Ovary (tissue), 9 donors: ENCODE measurements around the gene CSMD2. TPM values are rescaled to one million over a fixed set of nuclear protein-coding genes. Genes with fewer than 3 reads are reported as not detected.

Experiments
- DNase-seq, 5 donors: peaks; one replicate each; pipeline ENCODE4 v3.0.0-alpha.2; 2019 to 2020
- H3K27ac ChIP-seq, 2 donors: fragments of 200-600 bp; one replicate each; pipeline versions ENCODE4 v1.5.1 to v1.8.0; 2019 to 2022
- H3K27me3 ChIP-seq: fragments of 200-600 bp; one replicate; pipeline ENCODE4 v1.8.0; 2022
- H3K36me3 ChIP-seq: fragments of 200-600 bp; sonication (generic); one replicate; pipeline ENCODE4 v1.5.1; 2019
- H3K4me1 ChIP-seq: one replicate; pipeline ENCODE4 v1.8.1; 2013; ENCODE audit warnings: mild to moderate bottlenecking, moderate library complexity; ENCODE audit not compliant: insufficient read depth
- H3K4me3 ChIP-seq: fragments of 200-600 bp; sonication (generic); one replicate; pipeline ENCODE4 v1.5.1; 2017
- H3K9me3 ChIP-seq, 2 donors: fragments of 200-600 bp in 1 of 2; sonication (generic) in 1 of 2; one replicate each; pipeline versions ENCODE4 v1.5.1 to v1.8.1; 2013 to 2019; ENCODE audit warnings: mild to moderate bottlenecking in 1 of 2, moderate library complexity in 1 of 2
- CTCF ChIP-seq, 3 donors: fragments of 450-650 bp in 2 of 3; fragments of 200-600 bp in 1 of 3; IDR thresholded peaks; one replicate each; pipeline versions ENCODE4 v1.5.1 to v1.8.0; 2016 to 2022; ENCODE audit warnings: antibody characterized with exemption in 3 of 3, mild to moderate bottlenecking in 1 of 3
- EP300 ChIP-seq: sonication (generic); formaldehyde crosslinking; IDR thresholded peaks from one replicate; pipeline ENCODE4 v1.6.1; 2017; ENCODE audit warnings: antibody characterized with exemption
- POLR2A ChIP-seq: fragments of 450-650 bp; IDR thresholded peaks from one replicate; pipeline ENCODE4 v1.6.1; 2017; ENCODE audit warnings: antibody characterized with exemption, mild to moderate bottlenecking, moderate library complexity
- WGBS, 3 donors: extraction: QIAGEN DNeasy Blood & Tissue Kit in 1 of 3; methylation state at CpG; one replicate each; pipeline versions ENCODE4 v1.1.5 to v1.1.7; 2013 to 2017; 5-methylcytosine and 5-hydroxymethylcytosine counted together
- intact Hi-C, 4 donors: fragments of 100-400 bp; cut with DNase I; formaldehyde crosslinking; loops; one replicate each; pipeline versions ENCODE4 v1.11.0 to v1.15.1; 2022 to 2023
- polyA plus RNA-seq, 2 donors: library from polyadenylated mRNA; stranded (reverse); fragments of 200-250 nt in 1 of 2; fragments of 350-450 nt in 1 of 2; fragmentation: Illumina TruSeq in 1 of 2; extraction: RNeasy Lipid Tissue Mini Kit (QIAGEN cat#74804) in 1 of 2; gene quantifications; one replicate each; pipeline ENCODE4 v1.2.3, GENCODE V29; 2013 to 2014
- total RNA-seq, 7 donors: library from RNA; depleted of rRNA in 2 of 7; stranded (reverse); fragments of >200 nt in 2 of 7; fragmentation: NEBNext Ultra II Directional in 3 of 7; extraction: Animal tissue kit (Norgen Biotek cat#: 25700) in 3 of 7; gene quantifications; one replicate each; pipeline versions ENCODE4 v1.1.0 to v1.2.4, GENCODE V29; 2016 to 2023
- donor health status: DM: no; HTN: no; CAD: no; lungs with moderate emphysema.
- donor health status: DM: no; HTN: no; CAD: no.
- donor health status: Bipolar disorder and iron deficiency.
- donor health status: DM: yes; HTN: yes; CAD: no.
- donor health status: DM: no; HTN: no; CAD: no.
- donor health status: DM: yes; HTN: yes; CAD: no.

Gene CSMD2
- total and polyA plus RNA-seq, 9 donors = 0.04 to 1.6 (median 0.18) TPM; not detected in 3

- no peaks in the 10 kb centered on the region for H3K36me3 ChIP-seq
- no peaks in the 10 kb centered on the region for H3K4me1 ChIP-seq
- intact Hi-C loops = no loop called here
- DNase-seq = no peak
- no peak overlapping the region for H3K4me3 ChIP-seq
- no peak overlapping the region for H3K27ac ChIP-seq
- no peaks in the 10 kb centered on the region for H3K27me3 ChIP-seq
- no peaks in the 10 kb centered on the region for H3K9me3 ChIP-seq
- WGBS, 3 donors = 83 to 90% (median 87%) methylated on average over 5 of the region's 5 CpGs
- TF ChIP-seq POLR2A = no peak
- no peak for TF ChIP-seq CTCF (IDR thresholded peaks at IDR 0.05)
- no peak for TF ChIP-seq EP300
Observed at GRCh38 chr1:33842348-33842747, 322.7 kb downstream of the CSMD2 start.

DNA sequence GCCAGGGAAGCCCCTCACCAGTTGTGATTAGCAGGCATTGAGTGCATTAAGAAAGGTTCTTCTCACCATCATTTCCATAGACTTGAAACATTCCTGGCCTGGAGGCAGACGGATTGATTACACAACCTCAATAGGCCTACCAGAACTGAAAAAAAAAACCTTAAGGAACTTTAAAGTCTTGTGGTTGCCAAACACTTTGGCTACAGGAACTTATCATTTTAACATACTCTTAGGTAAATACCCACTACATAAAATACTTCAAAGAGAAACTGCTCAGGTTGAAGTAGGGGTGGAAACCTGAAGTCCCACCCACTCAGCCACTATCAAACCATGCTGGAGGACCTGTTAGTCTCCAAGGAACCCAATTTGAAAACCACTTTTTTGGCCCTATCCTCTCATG is 323.5 kb downstream of the CSMD2 start:
- H3K9me3 ChIP-seq = no peaks in the 10 kb centered on the region
- no peak overlapping the region for H3K4me3 ChIP-seq
- DNase-seq = no peak
- intact Hi-C loops = no loop called here
- 65 to 76% (median 67%) methylated on average over 1 of the region's 1 CpG for WGBS, 3 donors
- no peaks in the 10 kb centered on the region for H3K36me3 ChIP-seq
- H3K27me3 ChIP-seq = no peaks in the 10 kb centered on the region
- H3K27ac ChIP-seq = no peak overlapping the region
- TF ChIP-seq CTCF (IDR thresholded peaks at IDR 0.05) (no peak), POLR2A (no peak), EP300 (no peak)
- H3K4me1 ChIP-seq = no peaks in the 10 kb centered on the region

- intact Hi-C loops = no loop called here
- H3K4me1 ChIP-seq = no peaks in the 10 kb centered on the region
- no peak overlapping the region for H3K27ac ChIP-seq
- no peak for DNase-seq
- H3K4me3 ChIP-seq = no peak overlapping the region
- 85 to 94% (median 85%) methylated on average over 3 of the region's 3 CpGs for WGBS, 3 donors
- no peaks in the 10 kb centered on the region for H3K27me3 ChIP-seq
- H3K36me3 ChIP-seq = no peaks in the 10 kb centered on the region
- TF ChIP-seq EP300 (no peak), POLR2A (no peak), CTCF (IDR thresholded peaks at IDR 0.05) (no peak)
- no peaks in the 10 kb centered on the region for H3K9me3 ChIP-seq
Observed at GRCh38 chr1:33837635-33838034, 327.4 kb downstream of the CSMD2 start.

DNA sequence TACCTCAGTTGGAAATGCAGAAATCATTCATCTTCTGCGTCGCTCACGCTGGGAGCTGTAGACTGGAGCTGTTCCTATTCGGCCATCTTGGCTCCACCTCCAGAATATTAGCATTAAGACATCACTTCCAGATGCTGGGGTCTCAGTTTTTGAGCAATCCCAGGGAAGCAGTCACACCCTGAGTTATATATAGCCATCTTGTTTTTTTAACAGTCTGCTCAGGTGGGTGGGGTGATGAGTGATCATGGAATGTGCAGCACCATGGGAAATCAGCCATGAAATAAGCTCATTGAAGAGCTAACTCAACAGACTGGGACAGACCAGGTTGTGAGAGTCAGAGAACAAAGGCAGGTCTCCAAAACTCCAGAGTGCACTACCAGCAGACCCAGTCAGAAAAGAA is 328.1 kb downstream of the CSMD2 start:
- Histone ChIP-seq H3K4me1 (no peaks in the 10 kb centered on the region), H3K27me3 (no peaks in the 10 kb centered on the region), H3K9me3 (no peaks in the 10 kb centered on the region), H3K4me3 (no peak overlapping the region), H3K36me3 (no peaks in the 10 kb centered on the region), H3K27ac (no peak overlapping the region)
- intact Hi-C loops = no loop called here
- whole genome bisulfite sequencing, 3 donors = 89 to 98% (median 93%) methylated on average over 4 of the region's 4 CpGs
- TF ChIP-seq EP300 (no peak), CTCF (IDR thresholded peaks at IDR 0.05) (no peak), POLR2A (no peak)
- no peak for DNase-seq

- Histone ChIP-seq H3K9me3 (no peaks in the 10 kb centered on the region), H3K4me3 (no peak overlapping the region), H3K4me1 (no peaks in the 10 kb centered on the region), H3K27me3 (no peaks in the 10 kb centered on the region), H3K36me3 (no peaks in the 10 kb centered on the region), H3K27ac (no peak overlapping the region)
- TF ChIP-seq CTCF (IDR thresholded peaks at IDR 0.05) = no peak
- TF ChIP-seq POLR2A = no peak
- no peak for DNase-seq
- intact Hi-C loops = no loop called here
- WGBS, 3 donors = 72 to 94% (median 74%) methylated on average over 4 to 5 of the region's 5 CpGs
Observed at GRCh38 chr1:33828654-33829053, 336.4 kb downstream of the CSMD2 start.
